Breast epithelium (tissue), 3 donors: Measurements from ENCODE around the gene CNOT2.

Experiments
- CTCF ChIP-seq, 3 donors: fragments of 450-650 bp; IDR thresholded peaks; one replicate each; pipeline ENCODE4 v1.5.1; 2016 to 2017; ENCODE audit warnings: antibody characterized with exemption in 3 of 3, mild to moderate bottlenecking in 3 of 3, moderate library complexity in 3 of 3
- POLR2A ChIP-seq: fragments of 450-650 bp; IDR thresholded peaks from one replicate; pipeline ENCODE4 v1.6.1; 2016; ENCODE audit warnings: antibody characterized with exemption, mild to moderate bottlenecking, moderate library complexity

- no peak for TF ChIP-seq CTCF (IDR thresholded peaks at IDR 0.05)
- TF ChIP-seq POLR2A, result no peak
These were observed 40.0 kb downstream of the CNOT2 start for GRCh38 chr12:70283232-70283631.
